MCF 10A (cell line): ENCODE data around the gene GPRC5C. TPM values are rescaled to one million over a fixed set of nuclear protein-coding genes. Genes with fewer than 3 reads are reported as not detected.

ENCODE experiments used
- BruUV-seq: library from RNA; stranded (reverse); fragments of 400-500 nt; replicated peaks from 2 replicates; lab custom pipeline; 2021; lab: Mats Ljungman, UMichigan
- CTCF ChIA-PET: fragments of 300-600 bp; sonication (Branson Sonifier 250); formaldehyde crosslinking; extraction: SDS; loops from one replicate; lab custom pipeline; 2021; ENCODE audit warnings: antibody characterized with exemption, inconsistent platforms; lab: Yijun Ruan, JAX
- POLR2A ChIA-PET: fragments of 300-600, 350-650 bp; sonication (Branson Sonifier 250); formaldehyde crosslinking; extraction: SDS; loops from one replicate; lab custom pipeline; 2020; ENCODE audit warnings: antibody characterized with exemption, inconsistent platforms; lab: Yijun Ruan, JAX
- DNase-seq: peaks from one replicate; pipeline ENCODE4 v3.0.0-alpha.2; 2018; ENCODE audit not compliant: unreplicated experiment
- H3K27ac Mint-ChIP-seq: one replicate; pipeline ENCODE4 v1.8.0; 2022; ENCODE audit warnings: mild to moderate bottlenecking, low read depth, mixed read lengths; ENCODE audit not compliant: unreplicated experiment
- H3K27me3 Mint-ChIP-seq: one replicate; pipeline ENCODE4 v1.8.0; 2022; ENCODE audit warnings: mixed read lengths; ENCODE audit not compliant: insufficient read depth, unreplicated experiment
- H3K36me3 Mint-ChIP-seq: one replicate; pipeline ENCODE4 v1.8.0; 2022; ENCODE audit warnings: mild to moderate bottlenecking, moderate library complexity, mixed read lengths; ENCODE audit not compliant: insufficient read depth, unreplicated experiment
- H3K4me1 Mint-ChIP-seq: one replicate; pipeline ENCODE4 v1.8.0; 2022; ENCODE audit warnings: mixed read lengths; ENCODE audit not compliant: insufficient read depth, unreplicated experiment
- H3K4me3 Mint-ChIP-seq: one replicate; pipeline ENCODE4 v1.8.0; 2022; ENCODE audit warnings: mild to moderate bottlenecking, moderate library complexity, mixed read lengths; ENCODE audit not compliant: unreplicated experiment
- H3K9me3 Mint-ChIP-seq: one replicate; pipeline ENCODE4 v1.8.0; 2022; ENCODE audit warnings: mixed read lengths; ENCODE audit not compliant: unreplicated experiment
- intact Hi-C: fragments of 100-400 bp; cut with micrococcal nuclease; formaldehyde crosslinking; loops from 2 replicates; pipeline ENCODE4 v1.14.1; 2022
- total RNA-seq: library from RNA; stranded (reverse); gene quantifications from 2 replicates; pipeline ENCODE4 v1.2.3, GENCODE V29; 2022
- TF ChIP-seq, protein P1 (sequence below): fragments of 200-600 bp; IDR thresholded peaks from one replicate; pipeline ENCODE4 v1.8.0; 2022; ENCODE audit warnings: antibody characterized with exemption, mild to moderate bottlenecking; ENCODE audit not compliant: unreplicated experiment

Gene GPRC5C
- total RNA-seq, 1 experiment from 2014 or later = 17.7 TPM

DNA sequence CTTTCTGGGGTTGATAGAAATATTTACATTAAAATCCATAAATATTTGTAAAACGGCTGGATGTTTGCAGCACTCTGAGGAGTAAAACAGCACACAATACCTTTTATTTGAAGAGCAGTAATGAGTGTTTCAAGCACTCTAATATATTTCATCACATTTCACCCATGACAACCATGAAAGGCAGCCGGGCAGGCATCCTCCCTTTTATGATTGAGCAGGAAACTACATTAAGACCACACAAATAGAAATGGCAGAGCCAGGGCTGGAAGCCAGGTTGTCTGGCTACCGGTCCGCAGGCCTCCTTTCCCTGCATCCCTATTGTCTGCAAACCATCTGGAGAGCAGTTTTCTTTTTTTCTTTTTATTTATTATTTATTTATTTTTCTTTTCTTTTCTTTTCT, 23.1 kb upstream of the GPRC5C start:
- no peak for DNase-seq
- TF ChIP-seq, protein P1, sequence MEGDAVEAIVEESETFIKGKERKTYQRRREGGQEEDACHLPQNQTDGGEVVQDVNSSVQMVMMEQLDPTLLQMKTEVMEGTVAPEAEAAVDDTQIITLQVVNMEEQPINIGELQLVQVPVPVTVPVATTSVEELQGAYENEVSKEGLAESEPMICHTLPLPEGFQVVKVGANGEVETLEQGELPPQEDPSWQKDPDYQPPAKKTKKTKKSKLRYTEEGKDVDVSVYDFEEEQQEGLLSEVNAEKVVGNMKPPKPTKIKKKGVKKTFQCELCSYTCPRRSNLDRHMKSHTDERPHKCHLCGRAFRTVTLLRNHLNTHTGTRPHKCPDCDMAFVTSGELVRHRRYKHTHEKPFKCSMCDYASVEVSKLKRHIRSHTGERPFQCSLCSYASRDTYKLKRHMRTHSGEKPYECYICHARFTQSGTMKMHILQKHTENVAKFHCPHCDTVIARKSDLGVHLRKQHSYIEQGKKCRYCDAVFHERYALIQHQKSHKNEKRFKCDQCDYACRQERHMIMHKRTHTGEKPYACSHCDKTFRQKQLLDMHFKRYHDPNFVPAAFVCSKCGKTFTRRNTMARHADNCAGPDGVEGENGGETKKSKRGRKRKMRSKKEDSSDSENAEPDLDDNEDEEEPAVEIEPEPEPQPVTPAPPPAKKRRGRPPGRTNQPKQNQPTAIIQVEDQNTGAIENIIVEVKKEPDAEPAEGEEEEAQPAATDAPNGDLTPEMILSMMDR = no peak
- H3K4me1 Mint-ChIP-seq = no peaks in the 10 kb centered on the region
- H3K27ac Mint-ChIP-seq = no peak overlapping the region
- H3K27me3 Mint-ChIP-seq = no peaks in the 10 kb centered on the region
- no peak overlapping the region for H3K4me3 Mint-ChIP-seq
- ChIA-PET POLR2A (interaction anchor here (1.2 kb wide), 1 partner anchor 8 kb away, joined by 4 read pairs; no protein-coding TSS in a partner anchor), CTCF (interaction anchor here (1.2 to 1.6 kb wide), 2 partner anchors 28 to 30 kb away, joined by 3 to 8 read pairs; no protein-coding TSS in a partner anchor)
- no peaks in the 10 kb centered on the region for H3K9me3 Mint-ChIP-seq
- H3K36me3 Mint-ChIP-seq = no peaks in the 10 kb centered on the region
- no TSS peak for BruUV-seq
- intact Hi-C loops = loop anchor here (2.0 kb wide), 1 partner anchor 48 kb away; no protein-coding TSS in a partner anchor

DNA sequence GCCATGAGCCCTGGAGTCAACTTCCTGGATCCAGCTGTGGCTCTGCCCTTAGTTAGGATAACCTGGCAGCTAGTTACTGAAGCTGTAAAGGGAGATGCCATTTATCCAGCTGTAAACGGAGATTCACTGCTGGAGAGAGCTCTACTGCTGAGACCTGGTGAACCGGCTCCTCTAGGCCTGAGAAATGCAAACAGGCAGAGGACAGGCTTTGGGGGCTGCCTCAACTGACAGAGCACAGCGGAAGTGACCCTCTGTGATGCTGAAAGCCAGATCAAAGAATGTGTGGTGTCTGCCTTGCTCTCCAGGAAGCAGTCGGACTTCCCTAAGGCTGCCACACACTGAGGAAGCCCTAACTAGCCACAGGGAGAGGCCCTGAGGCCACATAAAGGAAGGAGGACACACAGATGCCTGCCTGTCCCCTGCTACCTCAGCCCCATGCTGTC, 21.9 kb upstream of the GPRC5C start:
- Mint-ChIP-seq H3K27me3 (no peaks in the 10 kb centered on the region), H3K4me1 (no peaks in the 10 kb centered on the region), H3K36me3 (no peaks in the 10 kb centered on the region), H3K4me3 (no peak overlapping the region), H3K9me3 (no peaks in the 10 kb centered on the region), H3K27ac (no peak overlapping the region)
- intact Hi-C loops = no loop called here
- CTCF ChIA-PET = interaction anchor here (0.8 to 1.0 kb wide), 2 partner anchors 14 to 84 kb away, joined by 3 read pairs; no protein-coding TSS in a partner anchor
- DNase-seq = no peak
- POLR2A ChIA-PET = no interaction called here
- TF ChIP-seq, protein P1 = no peak
- BruUV-seq = no TSS peak

DNA sequence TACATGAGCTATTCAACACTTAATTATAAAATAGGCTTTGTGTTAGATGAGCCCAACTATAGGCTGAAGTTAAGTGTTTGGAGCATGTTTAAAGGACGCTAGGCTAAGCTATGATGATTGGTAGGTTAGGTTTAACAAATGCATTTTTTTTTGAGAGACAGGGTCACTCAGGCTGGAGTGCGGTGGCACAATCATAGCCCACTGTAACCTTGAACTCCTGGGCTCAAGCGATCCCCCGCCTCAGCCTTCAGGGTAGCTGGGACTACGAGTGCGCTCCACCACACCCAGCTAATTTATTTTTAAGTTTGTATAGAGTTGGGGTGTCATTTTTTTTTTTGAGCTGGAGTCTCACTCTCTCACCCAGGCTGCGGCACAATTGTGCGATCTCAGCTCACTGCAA, 19.3 kb upstream of the GPRC5C start:
- POLR2A ChIA-PET = no interaction called here
- Mint-ChIP-seq H3K9me3 (no peaks in the 10 kb centered on the region), H3K4me1 (peaks cover 4% of the 10 kb centered on the region), H3K27ac (no peak overlapping the region), H3K4me3 (no peak overlapping the region), H3K27me3 (no peaks in the 10 kb centered on the region), H3K36me3 (no peaks in the 10 kb centered on the region)
- intact Hi-C loops = no loop called here
- no TSS peak for BruUV-seq
- CTCF ChIA-PET = interaction anchor here (0.6 to 2.3 kb wide), 4 partner anchors 9 to 991 kb away, joined by 3 to 8 read pairs (median 3); no protein-coding TSS in a partner anchor
- no peak for DNase-seq
- TF ChIP-seq, protein P1 = no peak

DNA sequence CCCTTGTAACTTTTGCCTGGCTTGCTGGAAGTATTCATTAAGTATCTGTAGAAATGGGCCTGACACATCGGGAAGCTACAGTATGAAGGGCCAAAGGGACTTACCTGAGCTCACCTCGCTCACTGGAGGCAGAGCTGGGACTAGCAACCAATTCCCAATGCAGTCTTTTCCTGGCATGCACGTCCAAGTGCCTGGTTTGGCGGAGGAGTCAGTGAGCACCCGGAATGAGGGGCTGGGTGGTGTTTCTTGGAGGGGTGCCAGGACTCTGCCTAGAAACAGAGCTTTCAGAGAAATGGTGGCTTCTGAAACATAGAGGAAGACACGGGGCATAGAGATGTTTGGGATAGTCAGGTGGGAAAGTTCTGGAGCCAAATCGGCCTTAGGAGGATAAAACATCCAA, 18.4 kb upstream of the GPRC5C start:
- Mint-ChIP-seq H3K4me3 (no peak overlapping the region), H3K27me3 (no peaks in the 10 kb centered on the region), H3K27ac (no peak overlapping the region), H3K9me3 (no peaks in the 10 kb centered on the region), H3K4me1 (peaks cover 5% of the 10 kb centered on the region), H3K36me3 (no peaks in the 10 kb centered on the region)
- ChIA-PET POLR2A (interaction anchor here (0.6 kb wide), 1 partner anchor 99 kb away, joined by 4 read pairs; no protein-coding TSS in a partner anchor), CTCF (interaction anchor here (1.4 to 2.3 kb wide), 2 partner anchors 43 to 44 kb away, joined by 6 to 8 read pairs; no protein-coding TSS in a partner anchor)
- BruUV-seq = no TSS peak
- no peak for DNase-seq
- intact Hi-C loops = no loop called here
- TF ChIP-seq, protein P1 = no peak
